GM18861 (cell line): ENCODE results near the gene IDE.

Experiments used
- ATAC-seq: cut with Tn5 transposase; IDR thresholded peaks from one replicate; pipeline ENCODE4 v1.9.1; 2021; ENCODE audit not compliant: unreplicated experiment

Gene IDE

DNA sequence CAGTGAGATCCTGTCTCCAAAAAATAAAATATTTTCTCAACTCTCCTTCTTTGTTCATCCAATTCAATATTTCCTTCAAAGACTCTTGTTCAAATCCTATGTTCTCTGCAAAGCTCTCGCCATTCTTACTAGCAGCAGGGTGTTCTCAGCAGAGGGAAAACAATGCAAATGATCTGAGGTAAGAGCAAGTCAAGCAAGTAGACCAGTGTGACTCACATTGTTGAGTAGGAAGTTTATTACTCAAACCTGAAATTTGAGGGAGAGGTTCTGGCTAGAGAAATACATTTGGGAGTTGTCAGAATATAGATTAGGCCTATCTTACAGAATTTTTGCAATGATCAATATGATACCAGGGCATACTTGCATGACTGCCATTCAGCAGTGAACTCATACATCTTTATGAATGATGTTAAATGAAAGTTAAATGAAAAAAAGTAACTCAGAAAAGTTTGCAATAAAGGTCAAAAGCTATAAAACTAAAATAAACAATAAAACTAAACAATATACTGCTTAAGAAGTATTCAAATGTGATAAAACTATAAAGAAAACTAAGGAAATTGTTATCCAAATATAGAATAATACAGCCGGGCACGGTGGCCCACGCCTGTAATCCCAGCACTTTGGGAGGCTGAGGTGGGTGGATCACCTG, 5.8 kb downstream of the IDE start:
- ATAC-seq, result peak; percentile 62

- no peak for ATAC-seq
Observed at GRCh38 chr10:92562424-92562823, 11.5 kb downstream of the IDE start.

- ATAC-seq, result no peak
Observed at GRCh38 chr10:92559046-92559445, 14.8 kb downstream of the IDE start.

DNA sequence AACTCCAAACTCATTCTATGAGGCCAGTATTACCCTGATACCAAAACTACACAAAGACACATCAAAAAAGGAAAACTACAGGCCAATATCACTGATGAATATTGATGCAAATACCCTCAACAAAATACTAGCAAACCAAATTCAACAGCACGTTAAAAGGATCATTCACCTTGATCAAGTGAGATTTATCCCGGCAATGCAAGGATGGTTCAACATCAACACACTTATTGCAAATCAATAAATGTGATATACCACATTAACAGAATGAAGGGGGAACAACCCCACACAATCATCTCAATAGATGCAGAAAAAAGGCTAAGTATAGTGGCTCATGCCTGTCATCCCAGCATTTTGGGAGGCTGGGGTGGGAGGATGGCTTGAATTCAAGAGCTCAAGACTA, 19.9 kb downstream of the IDE start:
- no peak for ATAC-seq

DNA sequence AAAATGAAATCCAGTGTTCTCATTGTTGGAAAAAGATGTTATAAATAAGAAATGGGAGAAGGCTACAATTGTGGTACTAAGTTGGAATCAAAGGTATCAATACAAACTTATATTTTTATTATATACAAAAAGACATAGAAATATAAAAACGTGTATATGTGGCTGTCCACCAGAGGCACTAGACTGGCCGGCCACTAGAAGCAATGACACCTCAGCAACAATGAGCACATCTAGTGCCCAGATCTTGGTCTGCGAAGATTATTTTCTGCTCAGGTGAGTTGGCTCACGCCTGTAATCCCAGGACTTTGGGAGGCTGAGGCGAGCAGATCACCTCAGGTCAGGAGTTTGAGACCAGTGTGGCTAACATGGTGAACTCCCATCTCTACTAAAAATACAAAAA, 21.6 kb downstream of the IDE start:
- no peak for ATAC-seq

DNA sequence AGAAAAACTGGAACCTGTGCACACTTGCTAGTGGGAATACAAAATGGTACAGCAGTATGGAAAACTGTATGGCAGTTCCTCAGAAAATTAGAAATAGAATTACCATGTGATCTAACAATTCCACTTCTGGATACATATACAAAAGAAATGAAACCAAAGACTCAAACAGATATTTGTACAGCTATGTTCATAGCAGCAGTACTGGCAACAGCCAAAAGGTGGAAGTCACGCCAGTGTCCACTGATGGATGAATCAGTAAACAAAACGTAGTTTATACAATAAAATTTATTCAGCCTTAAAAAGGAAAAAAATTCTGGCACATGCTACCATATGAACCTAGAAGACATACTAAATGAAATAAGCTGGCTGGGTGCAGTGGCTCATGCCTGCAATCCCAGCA, 23.0 kb downstream of the IDE start:
- no peak for ATAC-seq

DNA sequence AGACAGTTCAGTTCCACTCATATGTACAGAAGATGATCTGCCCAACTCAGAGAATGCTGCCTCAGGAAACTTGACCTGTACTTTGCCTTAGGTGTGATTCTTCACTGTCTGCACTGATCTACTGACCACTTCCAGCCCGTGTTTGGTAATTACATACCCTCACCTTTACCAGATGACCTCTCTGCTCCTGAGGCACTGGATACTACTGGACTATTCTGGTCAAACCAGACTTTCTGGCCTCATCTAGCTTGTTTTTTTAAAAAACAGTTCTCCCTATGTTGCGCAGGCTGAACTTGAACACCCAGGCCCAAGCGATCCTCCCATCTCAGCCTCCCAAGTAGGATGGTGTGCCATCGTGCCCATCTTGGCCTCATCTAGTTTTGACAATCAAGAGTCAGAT, 26.2 kb downstream of the IDE start:
- ATAC-seq, result no peak

DNA sequence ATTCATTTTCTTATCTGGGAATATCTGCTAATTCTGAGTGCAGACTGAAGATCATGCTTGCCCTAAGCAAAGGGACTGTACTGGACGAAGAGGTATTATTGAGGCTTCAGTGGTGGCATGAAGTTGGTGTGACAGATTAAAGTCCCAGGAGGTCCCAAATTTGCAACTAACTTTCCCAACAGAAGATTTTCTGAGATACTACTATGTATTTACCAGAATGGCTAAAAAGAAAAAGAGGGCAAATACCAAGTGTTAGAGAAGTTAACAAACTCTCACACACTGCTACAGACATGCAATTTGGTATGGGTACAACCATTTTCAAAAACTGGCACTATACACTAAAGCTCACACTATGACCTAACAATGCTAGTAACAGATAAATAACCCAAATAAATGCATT, 28.3 kb downstream of the IDE start:
- no peak for ATAC-seq

GRCh38 chr10:92544296-92544695, 29.6 kb downstream of the IDE start:
- ATAC-seq, result no peak

DNA sequence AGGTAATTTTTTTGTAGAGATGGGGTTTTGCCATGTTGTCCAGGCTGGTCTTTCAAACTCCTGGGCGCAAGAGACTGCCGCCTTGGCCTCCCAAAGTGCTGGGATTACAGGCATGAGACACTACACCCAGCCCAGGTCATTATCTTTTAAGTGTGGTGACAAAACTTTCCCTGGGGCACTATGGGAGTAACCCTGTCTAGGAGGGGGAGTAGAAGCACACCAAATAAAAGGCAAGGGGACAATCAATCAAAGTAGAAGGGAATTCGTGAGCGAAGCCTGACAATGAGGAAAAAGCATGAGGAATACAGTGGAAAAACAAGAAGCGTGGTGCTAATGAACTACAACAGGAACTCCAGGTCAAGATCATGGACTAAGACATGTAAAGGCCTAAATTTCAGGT, 31.4 kb downstream of the IDE start:
- no peak for ATAC-seq

GRCh38 chr10:92541583-92541982, 32.3 kb downstream of the IDE start:
- no peak for ATAC-seq

GRCh38 chr10:92538231-92538958, 35.5 kb downstream of the IDE start:
- no peak for ATAC-seq

GRCh38 chr10:92530891-92531535, 42.9 kb downstream of the IDE start:
- no peak for ATAC-seq

DNA sequence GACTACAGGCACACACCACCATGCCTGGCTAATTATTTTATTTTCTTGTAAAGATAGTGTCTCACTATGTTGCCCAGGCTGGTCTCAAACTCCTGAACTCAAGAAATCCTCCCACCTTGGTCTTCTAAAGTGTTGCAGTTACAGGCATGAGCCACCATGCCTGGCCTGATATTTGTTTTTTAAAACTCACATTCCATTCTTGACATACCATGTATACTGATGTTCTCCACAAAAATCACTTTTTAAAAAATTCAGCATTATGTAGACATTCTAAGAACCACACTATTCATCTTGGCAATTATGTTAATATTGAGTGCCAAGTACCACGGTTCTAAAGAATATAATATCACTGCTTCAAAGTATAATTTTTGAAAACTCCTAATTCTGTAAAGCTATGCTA, 43.5 kb downstream of the IDE start:
- no peak for ATAC-seq

DNA sequence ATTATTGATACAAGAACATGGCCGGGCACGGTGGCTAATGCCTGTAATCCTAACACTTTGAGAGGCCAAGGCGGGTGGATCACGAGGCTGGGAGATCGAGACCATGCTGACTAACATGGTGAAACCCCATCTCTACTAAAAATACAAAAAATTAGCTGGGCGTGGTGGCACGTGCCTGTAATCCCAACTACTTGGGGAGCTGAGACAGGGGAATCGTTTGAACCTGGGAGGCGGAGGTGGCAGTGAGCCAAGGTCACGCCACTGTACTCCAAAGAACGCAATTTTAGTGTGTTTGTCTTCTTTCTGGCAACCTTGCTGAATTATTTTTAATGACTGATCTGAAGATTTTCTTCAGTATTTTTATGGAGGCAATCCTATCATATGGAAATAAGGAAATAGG, 46.2 kb downstream of the IDE start:
- no peak for ATAC-seq

GRCh38 chr10:92523639-92524038, 50.3 kb downstream of the IDE start:
- no peak for ATAC-seq

GRCh38 chr10:92517034-92517655, 56.7 kb downstream of the IDE start:
- ATAC-seq, result peak; percentile 80

DNA sequence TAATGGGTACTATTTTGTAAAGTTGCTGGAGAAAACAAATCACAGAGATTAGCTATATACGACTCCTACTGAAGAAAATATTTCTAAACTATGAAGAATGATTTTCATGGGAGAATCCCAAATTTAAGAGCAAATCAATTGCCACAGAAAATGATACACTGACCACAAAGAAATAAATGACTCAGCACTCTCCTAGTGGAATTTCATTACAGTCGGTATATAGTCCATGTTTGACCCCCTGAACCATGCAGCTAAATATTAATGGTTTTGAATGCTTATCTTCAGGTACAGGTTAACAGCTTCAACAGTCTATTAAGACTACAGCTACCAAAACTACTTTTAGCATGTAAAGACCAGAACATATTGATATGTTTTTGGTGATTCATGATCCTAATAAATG, 65.0 kb downstream of the IDE start:
- no peak for ATAC-seq

GRCh38 chr10:92506336-92506735, 67.6 kb downstream of the IDE start:
- ATAC-seq, result no peak

DNA sequence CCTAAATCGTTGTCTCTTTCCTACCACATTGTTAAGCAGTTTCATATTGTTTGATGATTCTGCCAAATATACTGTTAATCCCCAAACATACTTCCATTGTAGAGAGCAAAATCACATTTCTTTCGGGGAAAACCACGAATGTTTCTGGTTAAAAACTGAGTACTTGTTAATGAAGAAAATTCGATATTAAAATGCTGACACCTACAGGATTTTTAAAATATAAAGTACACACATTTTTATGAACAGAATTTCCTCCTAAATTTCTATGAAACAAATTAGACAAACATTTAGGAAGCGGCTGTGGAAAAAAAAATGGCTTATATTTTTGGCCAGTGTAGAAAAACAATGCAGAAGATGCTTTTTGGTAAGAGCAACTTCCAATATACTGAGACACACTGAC, 68.8 kb downstream of the IDE start:
- ATAC-seq, result no peak

- ATAC-seq, result no peak
Observed at GRCh38 chr10:92502296-92502808, 71.5 kb downstream of the IDE start.

DNA sequence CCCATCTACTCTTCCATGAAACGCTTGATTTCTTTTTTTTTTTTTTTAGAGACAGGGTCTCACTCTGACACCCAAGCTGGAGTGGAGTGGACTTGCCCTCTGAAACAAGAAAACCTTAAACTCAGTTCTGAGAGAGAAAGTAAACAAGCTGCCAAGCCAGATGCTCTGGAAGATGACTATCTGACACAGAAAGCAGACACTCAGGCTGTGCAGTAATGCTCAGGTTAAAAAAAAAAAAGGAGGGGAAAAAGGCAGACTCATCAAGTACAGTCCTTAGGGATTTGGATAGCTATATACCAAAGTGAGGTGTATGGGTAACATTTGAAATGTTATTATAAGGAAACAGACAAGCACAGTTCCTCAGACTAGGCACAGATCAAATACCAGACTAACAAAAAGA, 80.5 kb downstream of the IDE start:
- no peak for ATAC-seq
